DMS153 (cell line): ENCODE measurements around the gene CELA2A.
"Not testable (repeated sequence)": the region's sequence is repeated elsewhere in the genome, so short reads cannot be mapped to it uniquely, and the experiment has no call there.

Experiments
- DNase-seq: peaks from one replicate; lab custom pipeline; 2025; lab: John Stamatoyannopoulos, UW

Gene CELA2A

DNA sequence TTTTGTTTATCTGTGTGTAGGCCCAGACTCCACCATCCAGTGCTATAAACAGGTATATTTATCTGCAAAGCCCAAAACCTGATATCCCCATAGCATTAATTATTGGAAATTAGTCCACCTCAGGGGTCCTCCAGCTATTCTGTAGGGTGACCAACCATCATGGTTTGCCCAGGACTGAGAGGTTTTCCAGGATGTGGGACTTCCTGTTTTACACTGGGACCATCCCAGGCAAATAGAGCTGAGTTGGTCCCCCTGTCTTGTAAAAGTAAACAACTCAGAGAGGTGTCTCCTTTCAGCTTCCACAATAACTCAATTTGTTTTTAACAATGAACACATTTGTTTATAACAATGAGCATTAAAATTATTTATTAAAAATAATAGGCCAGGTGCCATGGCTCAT, 11.6 kb downstream of the CELA2A start:
- no peak for DNase-seq

- no peak for DNase-seq
Measured at GRCh38 chr1:15469361-15469760, 12.8 kb downstream of the CELA2A start.

DNA sequence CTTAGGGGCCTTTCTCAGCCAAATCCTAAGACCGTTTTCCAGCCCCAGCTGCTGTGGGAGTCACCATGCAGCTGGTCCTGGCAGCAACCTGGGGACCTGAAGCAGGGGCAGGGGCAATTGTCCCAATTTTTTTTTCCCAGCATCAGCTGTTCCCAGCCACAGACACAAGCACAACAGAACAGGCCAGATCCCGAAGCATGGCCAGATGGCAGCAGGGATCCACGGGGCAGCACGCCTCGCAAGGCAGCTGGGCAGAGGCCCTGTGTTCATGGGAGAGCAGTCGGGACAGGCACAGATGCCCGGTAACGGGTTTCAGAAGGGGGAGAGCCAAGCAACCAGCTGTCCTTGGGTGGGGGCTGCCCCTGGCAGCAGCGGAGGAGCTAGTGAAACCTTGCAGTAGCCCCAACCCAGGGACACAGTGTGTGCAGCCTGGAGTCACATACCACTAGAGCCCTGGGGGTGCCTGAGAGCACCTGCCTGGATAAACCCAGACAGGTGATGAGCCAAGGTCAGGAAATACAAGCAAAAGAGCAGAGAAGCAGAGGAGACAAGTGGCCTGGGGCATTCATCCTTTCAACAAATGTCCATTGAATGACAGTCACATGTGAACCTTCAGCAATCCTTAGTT, 13.4 kb downstream of the CELA2A start:
- not testable (repeated sequence) for DNase-seq

GRCh38 chr1:15471067-15471466, 14.5 kb downstream of the CELA2A start:
- DNase-seq = not testable (repeated sequence)

DNA sequence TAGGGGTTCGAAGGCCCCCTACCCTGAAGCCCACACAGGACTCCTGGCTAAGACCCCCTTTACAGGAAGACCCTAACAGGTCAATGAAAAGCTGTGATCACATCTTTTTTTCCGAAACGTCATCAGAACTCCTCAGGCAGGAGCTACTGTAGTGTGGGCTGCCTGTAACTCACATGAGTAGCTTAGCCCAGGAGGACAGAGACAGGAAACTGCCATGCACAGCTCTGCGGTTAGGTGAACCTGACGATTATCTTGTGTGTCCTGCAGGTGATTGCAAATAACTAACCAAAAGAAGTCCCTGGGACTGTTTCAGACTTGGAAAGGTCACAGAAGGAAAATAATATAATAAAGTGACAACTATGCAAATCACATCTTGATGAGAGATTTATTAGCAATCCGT, 15.2 kb downstream of the CELA2A start:
- DNase-seq = not testable (repeated sequence)

GRCh38 chr1:15472587-15472986, 16.1 kb downstream of the CELA2A start:
- DNase-seq = no peak

GRCh38 chr1:15475752-15476314, 19.3 kb downstream of the CELA2A start, which contains the start of gene CELA2B:
TSS of gene CELA2B (plus strand) at chr1:15476104. CDS start at chr1:15476126, 22 bp downstream.
- DNase-seq = no peak

DNA sequence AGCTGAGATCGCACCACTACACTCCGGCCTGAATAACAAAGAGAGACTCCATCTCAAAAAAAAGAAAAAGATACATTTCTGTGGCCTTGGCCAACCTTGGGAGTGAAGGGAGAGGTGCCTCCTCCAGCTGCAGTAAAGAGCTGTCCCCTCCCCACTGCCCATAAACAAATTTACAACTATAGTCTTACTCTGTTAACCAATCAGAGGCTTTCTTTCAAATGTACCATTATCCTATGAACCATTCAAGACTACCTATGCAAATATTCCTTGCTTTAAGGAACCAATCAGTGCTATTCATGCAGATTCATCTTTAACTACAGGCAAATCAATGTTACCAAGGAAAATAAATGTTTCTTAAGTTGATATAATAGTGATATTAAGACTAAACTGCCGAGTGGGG, 20.4 kb downstream of the CELA2A start:
- DNase-seq = no peak

- no peak for DNase-seq
Measured at GRCh38 chr1:15477646-15478212, 21.2 kb downstream of the CELA2A start.

DNA sequence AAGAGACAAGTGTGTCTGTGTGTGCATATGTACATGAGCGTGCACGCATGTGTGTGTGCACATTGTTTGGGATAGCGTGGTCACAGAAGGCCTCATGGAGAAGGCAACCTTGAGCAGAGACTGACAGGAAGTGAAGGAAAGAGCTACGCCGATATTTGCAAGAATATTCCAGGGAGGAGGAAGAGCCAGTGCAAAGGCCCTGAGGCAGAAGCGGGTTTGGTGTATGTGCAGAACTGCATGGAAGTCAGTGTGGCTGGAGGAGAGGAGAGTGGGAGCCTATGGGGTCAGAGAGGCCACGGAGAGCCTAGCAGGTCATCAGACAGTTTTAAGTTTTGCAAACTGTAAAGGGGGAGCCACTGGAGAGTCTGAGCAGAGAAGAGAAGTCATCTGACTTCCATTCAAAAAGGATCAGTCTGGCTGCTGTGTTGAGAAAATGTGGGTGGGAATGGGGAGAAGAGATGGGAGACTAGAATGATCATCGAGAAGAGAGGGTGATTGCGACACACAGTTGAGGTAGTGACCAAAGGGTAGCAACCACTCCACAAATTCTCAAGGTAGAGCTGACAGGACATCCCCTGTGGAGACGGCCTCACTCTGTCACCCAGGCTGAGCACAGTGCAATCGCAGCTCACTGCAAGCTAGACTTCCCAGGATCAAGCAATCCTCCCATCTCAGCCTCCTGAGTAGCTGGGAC, 23.3 kb downstream of the CELA2A start:
- no peak for DNase-seq

DNA sequence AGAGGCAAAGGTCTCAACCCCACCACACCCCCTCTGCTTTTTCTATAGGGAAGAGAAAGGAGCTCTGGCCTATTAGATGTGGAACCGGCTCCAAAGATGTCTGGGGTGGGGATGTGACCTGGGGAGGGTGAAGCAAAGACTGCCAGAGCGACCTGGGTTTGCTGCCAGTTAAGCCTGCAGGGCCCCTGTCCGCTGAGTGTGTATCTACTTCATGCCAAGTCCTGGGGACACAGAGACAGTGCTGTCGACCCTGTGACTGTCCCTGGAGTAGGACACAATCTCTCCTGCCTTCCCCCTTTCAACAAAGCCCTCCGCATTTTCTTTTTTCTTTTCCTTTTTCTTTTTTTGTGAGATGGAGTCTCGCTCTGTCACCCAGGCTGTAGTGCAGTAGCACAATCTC, 25.9 kb downstream of the CELA2A start:
- DNase-seq = not testable (repeated sequence)

- DNase-seq = not testable (repeated sequence)
Measured at GRCh38 chr1:15482983-15483543, 26.5 kb downstream of the CELA2A start.

DNA sequence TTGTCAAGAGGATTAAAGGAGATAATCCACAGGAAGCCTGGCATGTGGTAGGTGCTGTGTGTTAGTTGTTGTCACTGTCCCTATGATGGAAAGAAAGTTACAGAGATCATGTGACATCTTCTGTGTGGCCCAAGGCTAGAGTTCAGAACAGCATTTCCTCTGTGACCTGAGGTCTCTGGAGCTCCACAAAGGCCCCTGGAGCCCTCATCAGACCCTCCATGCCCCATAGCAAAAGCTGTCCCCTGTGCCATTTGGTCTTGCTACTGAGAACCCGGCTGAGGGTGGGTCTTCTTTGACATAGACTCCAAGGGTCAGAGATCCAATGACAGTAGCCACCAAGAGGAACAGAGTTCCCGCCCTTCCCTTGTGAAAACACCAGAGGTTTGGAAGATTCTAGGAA, 27.4 kb downstream of the CELA2A start:
- DNase-seq = no peak

- DNase-seq = not testable (repeated sequence)
Measured at GRCh38 chr1:15484443-15484842, 27.9 kb downstream of the CELA2A start.

DNA sequence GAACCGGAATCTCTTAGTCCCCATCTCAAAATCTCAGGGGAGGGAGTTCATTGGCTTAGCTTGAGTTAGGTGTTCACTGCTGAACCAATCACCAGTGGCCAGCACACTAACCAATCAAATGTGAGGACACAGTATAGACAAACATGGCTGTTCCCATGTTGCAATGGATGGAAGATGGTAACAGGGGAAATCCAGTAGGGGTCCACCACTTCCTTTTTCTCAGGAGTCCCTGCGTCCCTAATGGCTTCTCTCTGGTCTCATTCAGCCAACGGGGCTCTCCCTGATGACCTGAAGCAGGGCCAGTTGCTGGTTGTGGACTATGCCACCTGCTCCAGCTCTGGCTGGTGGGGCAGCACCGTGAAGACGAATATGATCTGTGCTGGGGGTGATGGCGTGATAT, 29.1 kb downstream of the CELA2A start:
- DNase-seq = no peak

- DNase-seq = not testable (repeated sequence)
Measured at GRCh38 chr1:15486844-15487610, 30.5 kb downstream of the CELA2A start.

DNA sequence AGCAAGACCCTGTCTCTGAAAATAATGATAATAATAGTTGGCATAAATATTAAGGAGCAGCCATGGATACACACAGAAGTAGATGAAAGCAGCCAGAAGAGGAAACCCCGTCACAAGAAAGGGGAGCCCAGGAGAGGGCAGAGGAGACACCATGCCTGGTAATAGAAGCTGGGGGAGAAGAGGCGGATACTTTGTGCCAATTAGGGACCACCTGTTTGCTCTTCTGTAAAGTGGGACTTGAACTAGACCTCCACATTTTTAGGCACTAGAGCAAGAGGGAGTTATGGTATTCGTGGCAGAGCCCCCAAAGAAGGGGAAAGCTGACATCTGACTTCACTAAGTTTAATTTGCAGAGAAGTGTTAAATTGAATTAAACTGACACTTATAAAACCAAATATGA, 31.8 kb downstream of the CELA2A start:
- DNase-seq = no peak

- DNase-seq = peak; percentile 18
Measured at GRCh38 chr1:15489052-15489736, 32.7 kb downstream of the CELA2A start.

DNA sequence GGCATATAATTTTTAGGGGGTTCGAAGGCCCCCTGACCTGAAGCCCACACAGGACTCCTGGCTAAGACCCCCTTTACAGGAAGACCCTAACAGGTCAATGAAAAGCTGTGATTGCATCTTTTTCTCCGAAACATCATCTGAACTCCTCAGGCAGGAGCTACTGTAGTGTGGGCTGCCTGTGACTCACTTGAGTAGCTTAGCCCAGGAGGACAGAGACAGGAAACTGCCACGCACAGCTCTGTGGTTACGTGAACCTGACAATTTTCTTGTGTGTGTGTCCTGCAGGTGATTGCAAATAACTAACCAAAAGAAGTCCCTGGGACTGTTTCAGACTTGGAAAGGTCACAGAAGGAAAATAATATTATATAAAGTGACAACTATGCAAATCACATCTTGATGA, 34.5 kb downstream of the CELA2A start:
- DNase-seq = not testable (repeated sequence)

- no peak for DNase-seq
Measured at GRCh38 chr1:15492596-15492995, 36.1 kb downstream of the CELA2A start.

GRCh38 chr1:15493869-15494390, 37.4 kb downstream of the CELA2A start:
- no peak for DNase-seq
